Measurements from ENCODE around the gene UGGT1. TPM values are rescaled to one million over a fixed set of nuclear protein-coding genes. Genes with fewer than 3 reads are reported as not detected.

The UGGT1 gene
- polyA plus RNA-seq, 4 donors = 23.2 to 44.3 (median 38.8) TPM

- DNase-seq (ENCODE audit: low read depth in 4 of 4, low spot score in 3 of 4) = no peak
Observed at GRCh38 chr2:128215897-128216642, 125.1 kb downstream of the UGGT1 start.

GRCh38 chr2:128217671-128218070 lies 126.7 kb downstream of the UGGT1 start:
- no peak for DNase-seq (ENCODE audit: low read depth in 4 of 4, low spot score in 3 of 4)

GRCh38 chr2:128219891-128220290 lies 128.9 kb downstream of the UGGT1 start:
- DNase-seq (ENCODE audit: low read depth in 4 of 4, low spot score in 3 of 4) = no peak

- DNase-seq (ENCODE audit: low read depth in 4 of 4, low spot score in 3 of 4) = no peak
Observed at GRCh38 chr2:128227862-128228261, 136.9 kb downstream of the UGGT1 start.

GRCh38 chr2:128228894-128229293 lies 137.9 kb downstream of the UGGT1 start:
- no peak for DNase-seq (ENCODE audit: low read depth in 4 of 4, low spot score in 3 of 4)

- DNase-seq (ENCODE audit: low read depth in 4 of 4, low spot score in 3 of 4) = peak; percentile 50 to 64 (median 62)
Observed at GRCh38 chr2:128232965-128233789, 142.2 kb downstream of the UGGT1 start.

- DNase-seq (ENCODE audit: low read depth in 4 of 4, low spot score in 3 of 4) = no peak
Observed at GRCh38 chr2:128233790-128234395, 142.9 kb downstream of the UGGT1 start.

GRCh38 chr2:128234613-128235012 lies 143.6 kb downstream of the UGGT1 start:
- no peak for DNase-seq (ENCODE audit: low read depth in 4 of 4, low spot score in 3 of 4)

GRCh38 chr2:128235581-128235980 lies 144.6 kb downstream of the UGGT1 start:
- DNase-seq (ENCODE audit: low read depth in 4 of 4, low spot score in 3 of 4) = no peak

GRCh38 chr2:128236491-128237035 lies 145.6 kb downstream of the UGGT1 start:
- DNase-seq (ENCODE audit: low read depth in 4 of 4, low spot score in 3 of 4) = no peak

GRCh38 chr2:128237081-128237534 lies 146.1 kb downstream of the UGGT1 start:
- no peak for DNase-seq (ENCODE audit: low read depth in 4 of 4, low spot score in 3 of 4)

GRCh38 chr2:128237911-128238697 lies 147.1 kb downstream of the UGGT1 start:
- DNase-seq (ENCODE audit: low read depth in 4 of 4, low spot score in 3 of 4) = no peak

GRCh38 chr2:128241896-128242295 lies 150.9 kb downstream of the UGGT1 start:
- no peak for DNase-seq (ENCODE audit: low read depth in 4 of 4, low spot score in 3 of 4)

Other genes starting within 250 kb of the UGGT1 start
- gene POLR2D, start 233.0 kb upstream of the UGGT1 start, polyA plus RNA-seq (ENCODE audit: insufficient read length in 4 of 4) = 10 to 100 TPM; 31.5 to 41.6 (median 38.1) TPM
- 10 to 100 TPM; 25.9 to 29.8 (median 26.9) TPM for gene AMMECR1L, start 205.2 kb upstream of the UGGT1 start, polyA plus RNA-seq (ENCODE audit: insufficient read length in 4 of 4)
- gene SAP130, start 63.1 kb upstream of the UGGT1 start, polyA plus RNA-seq (ENCODE audit: insufficient read length in 4 of 4) = 10 to 100 TPM; 25.6 to 30.3 (median 27.9) TPM
- gene HS6ST1, start 227.7 kb downstream of the UGGT1 start, polyA plus RNA-seq (ENCODE audit: insufficient read length in 4 of 4) = 100 to 1,000 TPM in 1 of 4 donors, 10 to 100 TPM in 3; 51.6 to 108 (median 77.2) TPM

Measured in left renal pelvis (tissue), 4 donors.